ENCODE results near the gene CARMIL1. TPM values are rescaled to one million over a fixed set of nuclear protein-coding genes. Genes with fewer than 3 reads are reported as not detected.

Gene CARMIL1
- total and polyA plus RNA-seq, 10 of the 15 experiments (the other 5 are each of a cell fraction or from before 2014, with no cell fraction given) = 6.4 to 18.1 (median 10.3) TPM

DNA sequence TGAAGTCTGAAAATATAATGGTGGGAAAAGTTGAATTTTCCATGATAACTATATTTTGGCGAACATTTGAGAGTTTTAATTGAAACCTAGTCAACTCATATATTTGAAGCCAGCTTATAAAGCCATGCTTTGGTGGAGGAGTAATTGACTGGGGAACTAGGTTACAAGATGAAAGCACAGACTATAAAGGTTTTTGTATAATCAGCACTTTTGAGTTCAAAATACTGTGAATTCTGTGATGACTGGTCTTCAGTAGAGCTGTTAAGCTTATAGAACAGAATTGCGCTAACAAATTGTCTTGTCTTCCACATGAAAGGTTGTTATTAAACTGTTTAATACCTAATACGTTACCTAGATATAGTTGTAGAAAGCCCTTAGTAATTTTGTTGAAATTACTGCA is 213.8 kb downstream of the CARMIL1 start:
- Histone ChIP-seq H3K27ac (ENCODE audit: control insufficient read depth, insufficient read depth) (no peak overlapping the region), H2AFZ (ENCODE audit: control insufficient read depth, low read depth, low read length) (no peak overlapping the region), H3K9ac (ENCODE audit: control insufficient read depth, insufficient read depth, low read length) (no peak overlapping the region), H3K27me3 (replicated peaks in 1 of 2; ENCODE audit: control insufficient read depth in 2 of 2, insufficient read depth in 2 of 2, low read length in 1 of 2) (no peaks in the 10 kb centered on the region), H3K4me2 (ENCODE audit: control insufficient read depth, insufficient read depth) (no peak overlapping the region), H3K79me2 (ENCODE audit: control insufficient read depth, insufficient read depth, low read length) (no peaks in the 10 kb centered on the region), H3K36me3 (ENCODE audit: control insufficient read depth in 2 of 2, insufficient read depth in 2 of 2, low read length in 1 of 2) (no peaks in the 10 kb centered on the region), H3K4me1 (ENCODE audit: control insufficient read depth, insufficient read depth, low read length) (no peaks in the 10 kb centered on the region), H4K20me1 (ENCODE audit: control insufficient read depth, insufficient read depth) (no peaks in the 10 kb centered on the region), H3K9me3 (replicated peaks; ENCODE audit: control insufficient read depth, insufficient read depth, low read length) (no peaks in the 10 kb centered on the region), H3K4me3 (no peak overlapping the region)
- TF ChIP-seq TAF1 (IDR thresholded peaks at IDR 0.05; ENCODE audit: borderline replicate concordance, low read depth, low read length) = no peak
- TF ChIP-seq ZZZ3 (IDR thresholded peaks at IDR 0.05; ENCODE audit: control insufficient read depth, insufficient read length, low read depth) = no peak
- no peak for TF ChIP-seq ZNF622 (IDR thresholded peaks at IDR 0.05)
- no peak for TF ChIP-seq SMARCA5 (IDR thresholded peaks at IDR 0.05)
- TF ChIP-seq RFX5 (IDR thresholded peaks at IDR 0.05; ENCODE audit: low read depth, low read length) = no peak
- no peak for TF ChIP-seq NFYB (IDR thresholded peaks at IDR 0.05; ENCODE audit: insufficient read depth, low read depth, low read length)
- intact Hi-C loops (cut with micrococcal nuclease; ENCODE audit: unreplicated experiment) (loop anchor here (5.0 kb wide), 1 partner anchor 271 kb away; no protein-coding TSS in a partner anchor), in situ Hi-C loops (cut with MboI) (no loop called here)
- FAIRE-seq (no peak), DNase-seq (ENCODE audit: low read depth, low spot score) (no peak), ATAC-seq (no peak)
- ChIA-PET SMC1A (ENCODE audit: uncharacterized antibody, unreplicated experiment) (interaction anchor here (4.0 to 8.0 kb wide), 3 partner anchors 11 to 229 kb away, joined by 27 to 191 read pairs (median 105); partner anchors contain the start of gene CARMIL1), CTCF (interaction anchor here (4.2 to 14.5 kb wide), 4 partner anchors 12 to 229 kb away, joined by 24 to 362 read pairs (median 159); partner anchors contain the start of gene CARMIL1), RAD21 (ENCODE audit: unreplicated experiment) (interaction anchor here (3.8 to 9.9 kb wide), 2 partner anchors 215 to 227 kb away, joined by 133 to 219 read pairs; partner anchors contain the start of gene CARMIL1), POLR2A (no interaction called here)
- 55% methylated on average over 3 of the region's 3 CpGs for WGBS (ENCODE audit: insufficient coverage, insufficient replicate concordance, low lambda C conversion rate, missing lambda C conversion rate)
- BruUV-seq (replicated peaks) = no TSS peak

DNA sequence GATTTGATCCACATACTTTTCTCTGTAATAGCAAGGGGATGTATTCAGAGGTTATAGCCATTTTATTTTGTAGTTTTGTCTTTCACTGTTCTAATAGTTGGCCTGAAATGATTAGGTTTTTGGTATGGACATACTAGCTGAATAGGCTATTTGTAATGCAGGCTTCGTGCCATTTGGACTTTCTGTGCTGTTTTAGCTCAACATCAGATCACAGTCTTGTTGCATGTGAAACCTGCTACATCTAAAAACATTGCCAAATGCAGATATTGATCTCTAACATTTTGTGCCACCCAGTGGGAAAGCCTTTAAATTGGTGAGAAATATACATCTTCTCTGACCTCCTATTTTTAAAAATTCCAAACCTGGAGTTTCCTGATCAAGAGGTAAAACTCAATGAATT is 215.3 kb downstream of the CARMIL1 start:
- TF ChIP-seq ZNF384 (IDR thresholded peaks at IDR 0.05; ENCODE audit: borderline replicate concordance, low read depth, low read length) = no peak
- no peak for TF ChIP-seq CHD1 (IDR thresholded peaks at IDR 0.05; ENCODE audit: low read depth, low read length)
- no peak for TF ChIP-seq KLF5 (IDR thresholded peaks at IDR 0.05; ENCODE audit: partially characterized antibody)
- TF ChIP-seq MTA2 (IDR thresholded peaks at IDR 0.05; ENCODE audit: low read depth) = no peak
- no peak for TF ChIP-seq KAT2A (conservative IDR thresholded peaks at IDR 0.05; ENCODE audit: control insufficient read depth, low read depth, low read length)
- no peak for TF ChIP-seq TBL1XR1 (IDR thresholded peaks at IDR 0.05; ENCODE audit: low read depth, low read length)
- TF ChIP-seq, protein P1, sequence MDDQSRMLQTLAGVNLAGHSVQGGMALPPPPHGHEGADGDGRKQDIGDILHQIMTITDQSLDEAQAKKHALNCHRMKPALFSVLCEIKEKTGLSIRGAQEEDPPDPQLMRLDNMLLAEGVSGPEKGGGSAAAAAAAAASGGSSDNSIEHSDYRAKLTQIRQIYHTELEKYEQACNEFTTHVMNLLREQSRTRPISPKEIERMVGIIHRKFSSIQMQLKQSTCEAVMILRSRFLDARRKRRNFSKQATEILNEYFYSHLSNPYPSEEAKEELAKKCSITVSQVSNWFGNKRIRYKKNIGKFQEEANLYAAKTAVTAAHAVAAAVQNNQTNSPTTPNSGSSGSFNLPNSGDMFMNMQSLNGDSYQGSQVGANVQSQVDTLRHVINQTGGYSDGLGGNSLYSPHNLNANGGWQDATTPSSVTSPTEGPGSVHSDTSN (IDR thresholded peaks at IDR 0.05; ENCODE audit: insufficient replicate concordance, low read depth, low read length) = no peak
- Histone ChIP-seq H3K4me3 (no peak overlapping the region), H3K79me2 (ENCODE audit: control insufficient read depth, insufficient read depth, low read length) (no peaks in the 10 kb centered on the region), H3K4me1 (ENCODE audit: control insufficient read depth, insufficient read depth, low read length) (no peaks in the 10 kb centered on the region), H3K36me3 (ENCODE audit: control insufficient read depth in 2 of 2, insufficient read depth in 2 of 2, low read length in 1 of 2) (no peaks in the 10 kb centered on the region), H3K27ac (ENCODE audit: control insufficient read depth, insufficient read depth) (no peak overlapping the region), H3K9me3 (replicated peaks; ENCODE audit: control insufficient read depth, insufficient read depth, low read length) (no peaks in the 10 kb centered on the region), H4K20me1 (ENCODE audit: control insufficient read depth, insufficient read depth) (no peaks in the 10 kb centered on the region), H2AFZ (ENCODE audit: control insufficient read depth, low read depth, low read length) (no peak overlapping the region), H3K27me3 (replicated peaks in 1 of 2; ENCODE audit: control insufficient read depth in 2 of 2, insufficient read depth in 2 of 2, low read length in 1 of 2) (no peaks in the 10 kb centered on the region), H3K9ac (ENCODE audit: control insufficient read depth, insufficient read depth, low read length) (no peak overlapping the region), H3K4me2 (ENCODE audit: control insufficient read depth, insufficient read depth) (no peak overlapping the region)
- in situ Hi-C loops (cut with MboI) = no loop called here
- BruUV-seq (replicated peaks) = no TSS peak
- intact Hi-C loops (cut with micrococcal nuclease; ENCODE audit: unreplicated experiment) = loop anchor here (5.0 kb wide), 1 partner anchor 272 kb away; no protein-coding TSS in a partner anchor
- ChIA-PET SMC1A (ENCODE audit: uncharacterized antibody, unreplicated experiment) (interaction anchor here (0.6 to 3.9 kb wide), 4 partner anchors 57 to 229 kb away, joined by 3 to 30 read pairs (median 5); no protein-coding TSS in a partner anchor), CTCF (interaction anchor here (1.2 to 14.5 kb wide), 4 partner anchors 10 to 229 kb away, joined by 4 to 362 read pairs (median 22); partner anchors contain the start of gene CARMIL1), RAD21 (ENCODE audit: unreplicated experiment) (interaction anchor here (0.6 to 1.2 kb wide), 4 partner anchors 62 to 267 kb away, joined by 3 to 6 read pairs (median 3); no protein-coding TSS in a partner anchor), POLR2A (no interaction called here)
- WGBS (ENCODE audit: insufficient coverage, insufficient replicate concordance, low lambda C conversion rate, missing lambda C conversion rate) = 0% methylated on average over 1 of the region's 1 CpG
- DNase-seq (ENCODE audit: low read depth, low spot score) (no peak), ATAC-seq (no peak), FAIRE-seq (no peak)
